HepG2 (cell line): ENCODE results near the gene POC1B. TPM values are rescaled to one million over a fixed set of nuclear protein-coding genes. Genes with fewer than 3 reads are reported as not detected.

ENCODE experiments used
- ATAC-seq: fragments of 200-7000 bp; cut with Tn5 transposase; 3 replicates; pipeline ENCODE4 v1.9.1; 2020; ENCODE audit warnings: mild to moderate bottlenecking, moderate library complexity
- BruUV-seq: library from RNA; stranded (reverse); fragments of 400-500 nt; replicated peaks from 2 replicates; lab custom pipeline; 2021; lab: Mats Ljungman, UMichigan
- CTCF ChIA-PET: fragments of 300-600 bp; formaldehyde crosslinking; extraction: SDS; loops from one replicate; lab custom pipeline; 2021; ENCODE audit warnings: low total read pairs, inconsistent platforms, low intra/inter-chr PET ratio; lab: Yijun Ruan, JAX
- POLR2A ChIA-PET: fragments of 350-600 bp; sonication (Branson Sonifier 250); formaldehyde crosslinking; loops from one replicate; lab custom pipeline; 2020; ENCODE audit warnings: antibody characterized with exemption, inconsistent platforms; lab: Yijun Ruan, JAX
- DNase-seq: peaks from one replicate; pipeline ENCODE4 v3.0.0-alpha.2; 2015; ENCODE audit warnings: low spot score
- FAIRE-seq: peaks from 3 replicates; lab custom pipeline; 2011; peaks lifted over from hg19 to GRCh38; lab: Jason Lieb, UNC
- H2AFZ ChIP-seq: one replicate; pipeline ENCODE4 v1.6.1; 2011; ENCODE audit warnings: low read length, inconsistent platforms
- H3K27ac ChIP-seq: fragments of 300-600 bp; 3 replicates; pipeline ENCODE4 v1.8.0; 2011; ENCODE audit warnings: mixed run types, mild to moderate bottlenecking, mixed read lengths, low read length, inconsistent platforms; ENCODE audit not compliant: insufficient read depth; ENCODE audit errors: extremely low read length
- H3K27me3 ChIP-seq, 2 experiments: fragments of 200-600 bp in 1 of 2; 2 replicates in 1 of 2; 3 replicates in 1 of 2; pipeline versions ENCODE4 v1.6.0 to v1.8.0; 2011; ENCODE audit warnings: low read length in 2 of 2, mild to moderate bottlenecking in 2 of 2, moderate library complexity in 2 of 2, inconsistent platforms in 1 of 2; ENCODE audit not compliant: insufficient read depth in 2 of 2, control insufficient read depth in 1 of 2
- H3K36me3 ChIP-seq, 2 experiments: fragments of 200-600 bp in 1 of 2; replicated peaks in 1 of 2; 2 replicates in 1 of 2; 3 replicates in 1 of 2; pipeline versions ENCODE4 v1.5.1 to v1.8.0; 2011; ENCODE audit warnings: low read length in 2 of 2, inconsistent platforms in 1 of 2; ENCODE audit not compliant: insufficient read depth in 2 of 2, control insufficient read depth in 1 of 2
- H3K4me1 ChIP-seq: 2 replicates; pipeline ENCODE4 v1.5.1; 2012; ENCODE audit warnings: low read length, inconsistent platforms; ENCODE audit not compliant: insufficient read depth
- H3K4me2 ChIP-seq: 2 replicates; pipeline ENCODE4 v1.6.0; 2011; ENCODE audit warnings: low read depth, low read length, inconsistent platforms
- H3K4me3 ChIP-seq, 3 experiments: fragments of 200-600 bp in 1 of 3; sonication (generic), shearing (Covaris generic) in 1 of 3; replicated peaks in 1 of 3; 2 replicates each; pipeline ENCODE4 v1.5.1; 2011 to 2016; ENCODE audit warnings: low read length in 3 of 3, inconsistent platforms in 2 of 3, low read depth in 2 of 3, mild to moderate bottlenecking in 2 of 3, control low read depth in 1 of 3, mixed read lengths in 1 of 3; ENCODE audit not compliant: insufficient read depth in 1 of 3
- H3K79me2 ChIP-seq: one replicate; pipeline ENCODE4 v1.6.1; 2011; ENCODE audit warnings: low read length, inconsistent platforms; ENCODE audit not compliant: insufficient read depth
- H3K9ac ChIP-seq: 2 replicates; pipeline ENCODE4 v1.6.0; 2011; ENCODE audit warnings: mild to moderate bottlenecking, low read depth, low read length, inconsistent platforms; ENCODE audit not compliant: insufficient read depth
- H3K9me3 ChIP-seq: 2 replicates; pipeline ENCODE4 v1.5.1; 2012; ENCODE audit warnings: mild to moderate bottlenecking, low read length
- H4K20me1 ChIP-seq: 2 replicates; pipeline ENCODE4 v1.6.0; 2011; ENCODE audit warnings: inconsistent platforms, mild to moderate bottlenecking, low read length, moderate library complexity; ENCODE audit not compliant: insufficient read depth
- ASH2L ChIP-seq: fragments of 300-600, 200-600 bp; sonication (generic); IDR thresholded peaks from 2 replicates; pipeline ENCODE4 v1.7.0; 2017; ENCODE audit warnings: low read depth, mild to moderate bottlenecking, moderate library complexity, mixed read lengths, low read length; ENCODE audit not compliant: insufficient read length
- CSRNP2 ChIP-seq: sonication (generic); formaldehyde crosslinking; conservative IDR thresholded peaks from 2 replicates; pipeline ENCODE4 v1.8.0; 2022; ENCODE audit warnings: low read depth, missing genetic modification reagents
- GTF2F1 ChIP-seq: fragments of 150-350 bp; IDR thresholded peaks from 2 replicates; pipeline ENCODE4 v1.6.1; 2014; ENCODE audit warnings: low read length
- HDAC1 ChIP-seq: sonication (generic); formaldehyde crosslinking; IDR thresholded peaks from 2 replicates; pipeline ENCODE4 v1.5.1; 2020; ENCODE audit warnings: mild to moderate bottlenecking, missing genetic modification reagents
- KLF13 ChIP-seq: sonication (generic); formaldehyde crosslinking; IDR thresholded peaks from 2 replicates; pipeline ENCODE4 v1.4.0; 2020; ENCODE audit warnings: mild to moderate bottlenecking, missing genetic modification reagents
- KLF16 ChIP-seq, 2 experiments: sonication (generic) in 1 of 2; formaldehyde crosslinking in 1 of 2; IDR thresholded peaks; 2 replicates each; pipeline versions ENCODE4 v1.6.1 to v1.8.0; 2016 to 2023; ENCODE audit warnings: missing genetic modification reagents in 2 of 2, missing compliant biosample characterization in 1 of 2
- MAFF ChIP-seq: IDR thresholded peaks from 2 replicates; pipeline ENCODE4 v1.6.1; 2011; ENCODE audit warnings: low read depth, low read length, improper control_type of control experiment
- NFE2L1 ChIP-seq: sonication (generic); formaldehyde crosslinking; IDR thresholded peaks from 2 replicates; pipeline ENCODE4 v1.4.0; 2020; ENCODE audit warnings: missing genetic modification reagents, mild to moderate bottlenecking, borderline replicate concordance
- NFKBIZ ChIP-seq: IDR thresholded peaks from 2 replicates; pipeline ENCODE4 v1.6.1; 2018; ENCODE audit warnings: missing genetic modification reagents, missing compliant biosample characterization
- POGZ ChIP-seq: sonication (generic); formaldehyde crosslinking; IDR thresholded peaks from 2 replicates; pipeline ENCODE4 v1.4.0; 2020; ENCODE audit warnings: mild to moderate bottlenecking, missing genetic modification reagents
- SCMH1 ChIP-seq: sonication (generic); formaldehyde crosslinking; IDR thresholded peaks from 2 replicates; pipeline ENCODE4 v1.9.0; 2021; ENCODE audit warnings: missing genetic modification reagents, mild to moderate bottlenecking, borderline replicate concordance
- ZNF30 ChIP-seq: sonication (generic); formaldehyde crosslinking; IDR thresholded peaks from 2 replicates; pipeline ENCODE4 v1.5.0; 2020; ENCODE audit warnings: mild to moderate bottlenecking, missing genetic modification reagents
- ZNF530 ChIP-seq: sonication (generic); formaldehyde crosslinking; IDR thresholded peaks from 2 replicates; pipeline ENCODE4 v1.5.0; 2020; ENCODE audit warnings: low read depth, mild to moderate bottlenecking, missing genetic modification reagents
- ZNF605 ChIP-seq: sonication (generic); formaldehyde crosslinking; IDR thresholded peaks from 2 replicates; pipeline ENCODE4 v1.8.0; 2022; ENCODE audit warnings: mild to moderate bottlenecking, missing genetic modification reagents
- ZNF652 ChIP-seq: IDR thresholded peaks from 2 replicates; pipeline ENCODE4 v1.6.1; 2016; ENCODE audit warnings: low read depth, borderline replicate concordance
- ZSCAN12 ChIP-seq: sonication (generic); formaldehyde crosslinking; IDR thresholded peaks from 2 replicates; pipeline ENCODE4 v1.9.0; 2021; ENCODE audit warnings: mild to moderate bottlenecking, missing genetic modification reagents
- ZSCAN5A ChIP-seq: sonication (generic); formaldehyde crosslinking; IDR thresholded peaks from 2 replicates; pipeline ENCODE4 v1.8.0; 2022; ENCODE audit warnings: mild to moderate bottlenecking, missing genetic modification reagents, borderline replicate concordance
- WGBS: methylation state at CpG from one replicate; pipeline ENCODE4 v1.1.6; 2017; ENCODE audit warnings: low lambda C conversion rate; 5-methylcytosine and 5-hydroxymethylcytosine counted together
- in situ Hi-C: cut with HindIII; loops from 2 replicates; pipeline ENCODE4 v1.10.0; 2017; ENCODE audit warnings: low pct_unique_long_range_greater_than_20kb; ENCODE audit not compliant: extremely low pct_ligation_motif_present
- intact Hi-C: fragments of 100-400 bp; cut with micrococcal nuclease; formaldehyde crosslinking; loops from one replicate; pipeline ENCODE4 v1.10.0; 2022; ENCODE audit not compliant: unreplicated experiment
- polyA plus RNA-seq, 8 experiments: library from polyadenylated mRNA; depleted of rRNA in 3 of 8; stranded (reverse) in 7 of 8; unstranded in 1 of 8; fragments of >200 nt; fragmentation: Illumina TruSeq in 4 of 8; extraction: Trizol in 4 of 8; gene quantifications; 2 replicates each; pipeline versions ENCODE4 v1.2.1 to v1.2.3, GENCODE V29; 2011 to 2016; ENCODE audit warnings: low read depth in 4 of 8, missing spikeins in 1 of 8, mixed read lengths in 1 of 8; ENCODE audit not compliant: insufficient read depth in 1 of 8
- total RNA-seq, 5 experiments: library from RNA; depleted of rRNA; stranded (reverse); fragments of >200 nt; fragmentation: Illumina TruSeq; extraction: Trizol; gene quantifications; 2 replicates each; pipeline ENCODE4 v1.2.3, GENCODE V29; 2016; ENCODE audit warnings: low read depth in 1 of 5

The POC1B gene
- total and polyA plus RNA-seq, 2 of the 13 experiments (the other 11 are each of a cell fraction or from before 2014, with no cell fraction given), result 9.3 to 11.0 TPM

GRCh38 chr12:89411846-89412245, 114.0 kb downstream of the POC1B start:
- H3K4me1 ChIP-seq, result no peaks in the 10 kb centered on the region
- FAIRE-seq, result no peak
- H3K36me3 ChIP-seq, result no peaks in the 10 kb centered on the region
- H3K9ac ChIP-seq, result no peak overlapping the region
- no peak overlapping the region for H3K27ac ChIP-seq
- in situ Hi-C loops (no loop called here), intact Hi-C loops (no loop called here)
- ChIA-PET POLR2A (no interaction called here), CTCF (no interaction called here)
- no peaks in the 10 kb centered on the region for H3K27me3 ChIP-seq
- ATAC-seq, result no peak
- no peaks in the 10 kb centered on the region for H3K79me2 ChIP-seq
- H4K20me1 ChIP-seq, result no peaks in the 10 kb centered on the region
- BruUV-seq, result no TSS peak
- no peak overlapping the region for H3K4me3 ChIP-seq
- DNase-seq, result no peak
- TF ChIP-seq POGZ (CRISPR knock-in tag) (no peak), ASH2L (no peak), KLF16 (CRISPR knock-in tag; IDR thresholded peaks at IDR 0.05) (no peak), NFE2L1 (CRISPR knock-in tag) (no peak), HDAC1 (no peak), MAFF (no peak), ZNF30 (CRISPR knock-in tag) (no peak), ZSCAN12 (no peak), SCMH1 (CRISPR knock-in tag) (no peak)
- 79% methylated on average over 4 of the region's 4 CpGs for WGBS
- H3K4me2 ChIP-seq, result no peak overlapping the region
- no peak overlapping the region for H2AFZ ChIP-seq
- H3K9me3 ChIP-seq, result no peaks in the 10 kb centered on the region

- ATAC-seq, result no peak
- Histone ChIP-seq H4K20me1 (no peaks in the 10 kb centered on the region), H3K9ac (no peak overlapping the region), H3K27ac (no peak overlapping the region), H3K4me2 (no peak overlapping the region), H3K4me3 (no peak overlapping the region), H2AFZ (no peak overlapping the region), H3K36me3 (no peaks in the 10 kb centered on the region), H3K27me3 (no peaks in the 10 kb centered on the region), H3K4me1 (no peaks in the 10 kb centered on the region), H3K79me2 (no peaks in the 10 kb centered on the region), H3K9me3 (no peaks in the 10 kb centered on the region)
- FAIRE-seq, result no peak
- no TSS peak for BruUV-seq
- ChIA-PET POLR2A (no interaction called here), CTCF (no interaction called here)
- in situ Hi-C loops, result no loop called here
- intact Hi-C loops, result no loop called here
- no peak for DNase-seq
- WGBS, result 100% methylated on average over 2 of the region's 2 CpGs
- no peak for TF ChIP-seq NFKBIZ
- no peak for TF ChIP-seq ZNF652 (CRISPR knock-in tag)
- TF ChIP-seq GTF2F1, result no peak
- no peak for TF ChIP-seq KLF13 (CRISPR knock-in tag)
- TF ChIP-seq CSRNP2 (CRISPR knock-in tag), result no peak
- no peak for TF ChIP-seq ZSCAN5A (CRISPR knock-in tag)
- no peak for TF ChIP-seq ZNF530 (CRISPR knock-in tag)
- no peak for TF ChIP-seq ZNF605
These were observed 114.6 kb downstream of the POC1B start for GRCh38 chr12:89411234-89411633.
